OCI-LY7 (cell line): ENCODE data around the gene RUNDC3A. TPM values are rescaled to one million over a fixed set of nuclear protein-coding genes. Genes with fewer than 3 reads are reported as not detected.

ENCODE experiments used
- BruUV-seq: library from RNA; stranded (reverse); fragments of 400-500 nt; replicated peaks from 2 replicates; lab custom pipeline; 2021; lab: Mats Ljungman, UMichigan
- CTCF ChIA-PET: fragments of 300-600 bp; sonication (Branson Sonifier 250); formaldehyde crosslinking; loops from one replicate; lab custom pipeline; 2022; ENCODE audit warnings: antibody characterized with exemption; ENCODE audit not compliant: unreplicated experiment; lab: Charles Lee
- POLR2A ChIA-PET: fragments of 300-600 bp; sonication (Branson Sonifier 250); formaldehyde crosslinking; loops from one replicate; lab custom pipeline; 2022; ENCODE audit warnings: antibody characterized with exemption; lab: Charles Lee
- DNase-seq: peaks from one replicate; pipeline ENCODE4 v3.0.0-alpha.2; 2015; ENCODE audit warnings: low spot score
- H2AFZ ChIP-seq: fragments of 200-600 bp; sonication (generic), shearing (Covaris generic); 2 replicates; pipeline ENCODE4 v1.6.1; 2014; ENCODE audit warnings: mild to moderate bottlenecking, antibody characterized with exemption, low read length, moderate library complexity
- H3K27ac ChIP-seq: fragments of 200-600 bp; sonication (generic); 2 replicates; pipeline ENCODE4 v1.5.1; 2014; ENCODE audit warnings: mixed run types, low read depth, mild to moderate bottlenecking, moderate library complexity, low read length, inconsistent platforms; ENCODE audit not compliant: poor library complexity, severe bottlenecking
- H3K36me3 ChIP-seq: fragments of 200-600 bp; sonication (generic); 2 replicates; pipeline ENCODE4 v1.6.1; 2014; ENCODE audit warnings: mild to moderate bottlenecking, antibody characterized with exemption, low read length, moderate library complexity, mixed read lengths; ENCODE audit not compliant: insufficient read depth
- H3K4me1 ChIP-seq: fragments of 200-600 bp; sonication (generic); 2 replicates; pipeline ENCODE4 v1.5.1; 2014; ENCODE audit warnings: mild to moderate bottlenecking, low read length; ENCODE audit not compliant: insufficient read depth, poor library complexity, severe bottlenecking
- H3K4me2 ChIP-seq: fragments of 200-600 bp; sonication (generic); 2 replicates; pipeline ENCODE4 v1.6.1; 2014; ENCODE audit warnings: mild to moderate bottlenecking, low read length
- H3K4me3 ChIP-seq: fragments of 200-600 bp; sonication (generic); 2 replicates; pipeline ENCODE4 v1.5.1; 2014; ENCODE audit warnings: mild to moderate bottlenecking, low read depth, low read length; ENCODE audit not compliant: poor library complexity, severe bottlenecking
- H3K79me2 ChIP-seq: fragments of 200-600 bp; sonication (generic); 2 replicates; pipeline ENCODE4 v1.6.1; 2016; ENCODE audit warnings: low read depth, mild to moderate bottlenecking, low read length, moderate library complexity, mixed read lengths; ENCODE audit not compliant: insufficient read depth
- H3K9me2 ChIP-seq: fragments of 200-600 bp; sonication (generic); 2 replicates; pipeline ENCODE4 v1.6.1; 2016; ENCODE audit warnings: mild to moderate bottlenecking, low read length, mixed read lengths; ENCODE audit not compliant: insufficient read depth
- H3K9me3 ChIP-seq: fragments of 200-600 bp; sonication (generic); 2 replicates; pipeline ENCODE4 v1.6.1; 2014; ENCODE audit warnings: mild to moderate bottlenecking, mixed run types, low read length, mixed read lengths
- H4K20me1 ChIP-seq: fragments of 200-600 bp; sonication (generic); 2 replicates; pipeline ENCODE4 v1.6.1; 2014; ENCODE audit warnings: mild to moderate bottlenecking, antibody characterized with exemption, low read length, moderate library complexity, mixed read lengths; ENCODE audit not compliant: insufficient read depth
- EZH2phosphoT487 ChIP-seq: fragments of 200-600 bp; sonication (generic); IDR thresholded peaks from 2 replicates; pipeline ENCODE4 v1.6.1; 2018; ENCODE audit warnings: low read depth, borderline replicate concordance, mild to moderate bottlenecking, mixed run types, antibody characterized with exemption, low read length, moderate library complexity, mixed read lengths
- intact Hi-C: fragments of 100-400 bp; cut with micrococcal nuclease; formaldehyde crosslinking; loops from one replicate; pipeline ENCODE4 v1.10.0; 2022; ENCODE audit not compliant: unreplicated experiment
- total RNA-seq, 2 experiments: library from RNA; depleted of rRNA in 1 of 2; stranded (reverse); fragments of >200 nt in 1 of 2; shearing (Covaris generic) in 1 of 2; gene quantifications; 2 replicates each; pipeline ENCODE4 v1.2.3, GENCODE V29; 2014 to 2022
- TF ChIP-seq, protein P1 (sequence below): fragments of 200-600 bp; sonication (generic); conservative IDR thresholded peaks from 2 replicates; pipeline ENCODE4 v1.5.1; 2014; ENCODE audit warnings: mild to moderate bottlenecking, antibody characterized with exemption, low read length, moderate library complexity, mixed read lengths

Gene RUNDC3A
- total RNA-seq, 2 experiments from 2014 or later = 0.09 TPM; not detected in 1

GRCh38 chr17:44287651-44288050, 20.8 kb upstream of the RUNDC3A start:
- Histone ChIP-seq H3K4me1 (peaks cover 4% of the 10 kb centered on the region), H3K9me3 (no peaks in the 10 kb centered on the region), H4K20me1 (no peaks in the 10 kb centered on the region), H3K27ac (no peak overlapping the region), H2AFZ (no peak overlapping the region), H3K9me2 (no peaks in the 10 kb centered on the region), H3K79me2 (no peaks in the 10 kb centered on the region), H3K4me2 (no peak overlapping the region), H3K36me3 (no peaks in the 10 kb centered on the region), H3K4me3 (no peak overlapping the region)
- TF ChIP-seq EZH2phosphoT487 = no peak
- TF ChIP-seq, protein P1, sequence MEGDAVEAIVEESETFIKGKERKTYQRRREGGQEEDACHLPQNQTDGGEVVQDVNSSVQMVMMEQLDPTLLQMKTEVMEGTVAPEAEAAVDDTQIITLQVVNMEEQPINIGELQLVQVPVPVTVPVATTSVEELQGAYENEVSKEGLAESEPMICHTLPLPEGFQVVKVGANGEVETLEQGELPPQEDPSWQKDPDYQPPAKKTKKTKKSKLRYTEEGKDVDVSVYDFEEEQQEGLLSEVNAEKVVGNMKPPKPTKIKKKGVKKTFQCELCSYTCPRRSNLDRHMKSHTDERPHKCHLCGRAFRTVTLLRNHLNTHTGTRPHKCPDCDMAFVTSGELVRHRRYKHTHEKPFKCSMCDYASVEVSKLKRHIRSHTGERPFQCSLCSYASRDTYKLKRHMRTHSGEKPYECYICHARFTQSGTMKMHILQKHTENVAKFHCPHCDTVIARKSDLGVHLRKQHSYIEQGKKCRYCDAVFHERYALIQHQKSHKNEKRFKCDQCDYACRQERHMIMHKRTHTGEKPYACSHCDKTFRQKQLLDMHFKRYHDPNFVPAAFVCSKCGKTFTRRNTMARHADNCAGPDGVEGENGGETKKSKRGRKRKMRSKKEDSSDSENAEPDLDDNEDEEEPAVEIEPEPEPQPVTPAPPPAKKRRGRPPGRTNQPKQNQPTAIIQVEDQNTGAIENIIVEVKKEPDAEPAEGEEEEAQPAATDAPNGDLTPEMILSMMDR = no peak
- ChIA-PET POLR2A (no interaction called here), CTCF (no interaction called here)
- BruUV-seq = no TSS peak
- DNase-seq = no peak
- intact Hi-C loops = no loop called here

DNA sequence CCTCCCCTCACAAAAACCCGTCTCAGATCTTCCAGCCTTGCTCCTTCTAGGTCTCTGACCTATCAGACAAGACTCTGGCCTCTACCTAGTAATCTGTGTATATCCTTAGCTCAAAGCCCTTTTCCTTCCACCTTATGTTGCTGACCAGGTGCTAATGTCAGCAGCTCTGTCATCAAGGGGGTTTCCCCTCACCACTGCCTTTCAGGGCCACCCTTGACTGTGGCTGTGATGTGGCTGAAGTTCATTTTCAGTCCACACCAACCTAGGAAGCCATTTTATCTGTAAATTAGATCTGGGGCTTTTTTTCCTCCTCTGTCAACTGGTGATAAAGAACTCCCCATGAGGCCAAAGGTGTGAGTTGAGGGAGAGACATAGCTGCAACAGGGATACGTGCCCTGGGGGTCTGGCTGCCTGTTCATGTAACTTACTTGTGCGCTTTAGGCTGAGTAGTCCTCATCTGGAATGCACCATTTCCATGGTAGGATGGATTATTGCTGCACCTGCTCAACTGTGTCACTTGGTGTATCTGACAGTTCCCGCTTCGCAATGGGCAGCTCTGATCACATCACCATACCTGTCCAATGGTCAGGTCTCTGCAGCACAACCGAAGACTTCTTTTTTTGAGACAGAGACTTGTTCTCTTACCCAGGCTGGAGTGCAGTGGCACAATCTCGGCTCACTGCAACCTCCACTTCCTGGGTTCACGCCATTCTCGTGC, 14.7 kb upstream of the RUNDC3A start:
- no peaks in the 10 kb centered on the region for H3K36me3 ChIP-seq
- no peaks in the 10 kb centered on the region for H3K9me3 ChIP-seq
- ChIA-PET POLR2A (no interaction called here), CTCF (no interaction called here)
- intact Hi-C loops = no loop called here
- DNase-seq = no peak
- no peak overlapping the region for H3K27ac ChIP-seq
- H3K4me3 ChIP-seq = no peak overlapping the region
- no peak for TF ChIP-seq EZH2phosphoT487
- TF ChIP-seq, protein P1 = no peak
- no peaks in the 10 kb centered on the region for H3K79me2 ChIP-seq
- BruUV-seq = no TSS peak
- H3K9me2 ChIP-seq = no peaks in the 10 kb centered on the region
- H4K20me1 ChIP-seq = no peaks in the 10 kb centered on the region
- H2AFZ ChIP-seq = no peak overlapping the region
- no peaks in the 10 kb centered on the region for H3K4me1 ChIP-seq
- no peak overlapping the region for H3K4me2 ChIP-seq

DNA sequence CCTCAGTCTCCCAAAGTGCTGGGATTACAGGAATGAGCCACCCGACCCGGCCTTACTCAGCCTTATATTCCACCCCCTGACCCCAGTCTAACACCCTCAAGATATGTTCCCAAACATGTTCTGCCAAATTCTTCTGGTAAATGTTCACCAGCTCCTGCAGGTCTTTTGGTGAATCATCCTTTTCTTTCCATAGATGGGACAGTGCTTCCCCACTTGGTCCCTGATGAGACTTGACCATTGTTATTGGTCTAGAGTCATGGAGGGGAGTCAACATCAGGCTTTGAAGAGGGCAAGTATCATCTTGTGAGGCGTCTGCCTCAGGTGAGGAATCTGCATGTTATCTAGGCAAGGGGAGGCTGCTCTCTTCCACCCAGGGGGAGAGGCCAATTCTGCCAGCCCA, 10.4 kb upstream of the RUNDC3A start:
- no TSS peak for BruUV-seq

More for the DNA sequence above, 10.4 kb upstream of the RUNDC3A start:
- no peaks in the 10 kb centered on the region for H3K9me3 ChIP-seq
- H3K36me3 ChIP-seq = no peaks in the 10 kb centered on the region
- no peaks in the 10 kb centered on the region for H3K4me1 ChIP-seq
- ChIA-PET CTCF (no interaction called here), POLR2A (interaction anchor here (0.7 kb wide), 1 partner anchor 51 kb away, joined by 3 read pairs; no protein-coding TSS in a partner anchor)
- no peak overlapping the region for H3K4me2 ChIP-seq
- intact Hi-C loops = no loop called here
- no peaks in the 10 kb centered on the region for H3K79me2 ChIP-seq
- H3K9me2 ChIP-seq = 0 out of 2 replicates have a peak, but pooled peaks cover 3% of the 10 kb centered on the region
- H3K27ac ChIP-seq = no peak overlapping the region
- no peak overlapping the region for H2AFZ ChIP-seq
- H3K4me3 ChIP-seq = no peak overlapping the region
- no peak for DNase-seq
- H4K20me1 ChIP-seq = no peaks in the 10 kb centered on the region
- TF ChIP-seq EZH2phosphoT487 = no peak
- TF ChIP-seq, protein P1 = no peak
